Measurements from ENCODE around the gene ALDOA. TPM values are rescaled to one million over a fixed set of nuclear protein-coding genes. Genes with fewer than 3 reads are reported as not detected.
A peak's percentile ranks its signal among the peaks of the same experiment; 100 is the strongest.
"Not testable (repeated sequence)": the region's sequence is repeated elsewhere in the genome, so short reads cannot be mapped to it uniquely, and the experiment has no call there.

The ALDOA gene
- total and polyA plus RNA-seq, 4 donors = 265 to 1,371 (median 962) TPM

GRCh38 chr16:30033270-30033669, 32.3 kb upstream of the ALDOA start:
- no peak for DNase-seq
- WGBS, 2 donors = 75 to 85% methylated on average over 7 of the region's 7 CpGs
- Histone ChIP-seq H3K4me1 (ENCODE audit: control insufficient read depth in 5 of 5, insufficient read depth in 5 of 5, low read length in 5 of 5) (peaks cover 0 to 14% (median 0%) of the 10 kb centered on the region in 5 donors), H3K27me3 (ENCODE audit: control insufficient read depth in 3 of 3, insufficient read depth in 3 of 3, low read length in 2 of 3) (peaks cover 0 to 33% (median 9%) of the 10 kb centered on the region in 3 donors), H3K9me3 (ENCODE audit: control insufficient read depth in 4 of 4, insufficient read depth in 3 of 4, low read length in 3 of 4) (peaks cover 0 to 2% (median 0%) of the 10 kb centered on the region in 4 donors), H3K36me3 (ENCODE audit: control insufficient read depth in 4 of 4, insufficient read depth in 4 of 4, low read length in 4 of 4) (no peaks in the 10 kb centered on the region), H3K4me3 (no peak overlapping the region), H3K9ac (ENCODE audit: insufficient read depth in 1 of 2, low read length in 2 of 2) (no peak overlapping the region), H3K27ac (ENCODE audit: low read depth in 1 of 2, low read length in 1 of 2) (no peak overlapping the region)
- no peak for ATAC-seq (ENCODE audit: insufficient read depth, low FRiP score)
- no peak for TF ChIP-seq CTCF (IDR thresholded peaks at IDR 0.05; ENCODE audit: control extremely low read depth, extremely low read depth)

GRCh38 chr16:30040221-30040620, 25.3 kb upstream of the ALDOA start:
- H3K27ac ChIP-seq (ENCODE audit: low read depth in 1 of 2, low read length in 1 of 2) = no peak overlapping the region
- no peak for TF ChIP-seq CTCF (IDR thresholded peaks at IDR 0.05; ENCODE audit: control extremely low read depth, extremely low read depth)
- no peaks in the 10 kb centered on the region for H3K36me3 ChIP-seq (ENCODE audit: control insufficient read depth in 4 of 4, insufficient read depth in 4 of 4, low read length in 4 of 4)
- H3K27me3 ChIP-seq (ENCODE audit: control insufficient read depth in 3 of 3, insufficient read depth in 3 of 3, low read length in 2 of 3) = peaks cover 0 to 5% (median 0%) of the 10 kb centered on the region in 3 donors
- H3K4me1 ChIP-seq (ENCODE audit: control insufficient read depth in 5 of 5, insufficient read depth in 5 of 5, low read length in 5 of 5) = no peaks in the 10 kb centered on the region
- no peak for DNase-seq
- H3K4me3 ChIP-seq = no peak overlapping the region
- WGBS, 2 donors = 34 to 55% methylated on average over 5 of the region's 5 CpGs
- ATAC-seq (ENCODE audit: insufficient read depth, low FRiP score) = no peak
- H3K9me3 ChIP-seq (ENCODE audit: control insufficient read depth in 4 of 4, insufficient read depth in 3 of 4, low read length in 3 of 4) = no peaks in the 10 kb centered on the region
- no peak overlapping the region for H3K9ac ChIP-seq (ENCODE audit: insufficient read depth in 1 of 2, low read length in 2 of 2)

GRCh38 chr16:30040690-30041089, 24.9 kb upstream of the ALDOA start:
- ATAC-seq (ENCODE audit: insufficient read depth, low FRiP score); H3K4me1 ChIP-seq (ENCODE audit: control insufficient read depth in 5 of 5, insufficient read depth in 5 of 5, low read length in 5 of 5); H3K9ac ChIP-seq (ENCODE audit: insufficient read depth in 1 of 2, low read length in 2 of 2); H3K27ac ChIP-seq (ENCODE audit: low read depth in 1 of 2, low read length in 1 of 2); DNase-seq; H3K36me3 ChIP-seq (ENCODE audit: control insufficient read depth in 4 of 4, insufficient read depth in 4 of 4, low read length in 4 of 4); H3K27me3 ChIP-seq (ENCODE audit: control insufficient read depth in 3 of 3, insufficient read depth in 3 of 3, low read length in 2 of 3); H3K9me3 ChIP-seq (ENCODE audit: control insufficient read depth in 4 of 4, insufficient read depth in 3 of 4, low read length in 3 of 4); H3K4me3 ChIP-seq: not testable (repeated sequence)
- WGBS, 2 donors = 89 to 90% methylated on average over 5 of the region's 5 CpGs

GRCh38 chr16:30041841-30042240, 23.7 kb upstream of the ALDOA start:
- 23 to 28% methylated on average over 5 of the region's 5 CpGs for WGBS, 2 donors
- no peak for ATAC-seq (ENCODE audit: insufficient read depth, low FRiP score)
- DNase-seq = peak in 2 of 3 donors; percentile 68 to 72

More at GRCh38 chr16:30041841-30042240, 23.7 kb upstream of the ALDOA start:
- no peaks in the 10 kb centered on the region for H3K36me3 ChIP-seq (ENCODE audit: control insufficient read depth in 4 of 4, insufficient read depth in 4 of 4, low read length in 4 of 4)
- peaks cover 0 to 2% (median 0%) of the 10 kb centered on the region in 3 donors for H3K27me3 ChIP-seq (ENCODE audit: control insufficient read depth in 3 of 3, insufficient read depth in 3 of 3, low read length in 2 of 3)
- no peak overlapping the region for H3K4me3 ChIP-seq
- H3K4me1 ChIP-seq (ENCODE audit: control insufficient read depth in 5 of 5, insufficient read depth in 5 of 5, low read length in 5 of 5) = no peaks in the 10 kb centered on the region
- H3K9ac ChIP-seq (ENCODE audit: insufficient read depth in 1 of 2, low read length in 2 of 2) = no peak overlapping the region
- no peak overlapping the region for H3K27ac ChIP-seq (ENCODE audit: low read depth in 1 of 2, low read length in 1 of 2)
- TF ChIP-seq CTCF (IDR thresholded peaks at IDR 0.05; ENCODE audit: control extremely low read depth, extremely low read depth) = no peak
- H3K9me3 ChIP-seq (ENCODE audit: control insufficient read depth in 4 of 4, insufficient read depth in 3 of 4, low read length in 3 of 4) = no peaks in the 10 kb centered on the region
